M059J (cell line): Measurements from ENCODE around the gene AQP12A. TPM values are rescaled to one million over a fixed set of nuclear protein-coding genes. Genes with fewer than 3 reads are reported as not detected.
"Not testable (repeated sequence)": the region's sequence is repeated elsewhere in the genome, so short reads cannot be mapped to it uniquely, and the experiment has no call there.

Source experiments
- DNase-seq: peaks from one replicate; pipeline ENCODE4 v3.0.0-alpha.2; 2012; ENCODE audit warnings: low read depth
- total RNA-seq: library from RNA; depleted of rRNA; stranded (reverse); fragments of >200 nt; shearing (Covaris generic); gene quantifications from 2 replicates; pipeline ENCODE4 v1.2.3, GENCODE V29; 2014; rRNA removed

The AQP12A gene
- not detected in 2 replicates for total RNA-seq

DNA sequence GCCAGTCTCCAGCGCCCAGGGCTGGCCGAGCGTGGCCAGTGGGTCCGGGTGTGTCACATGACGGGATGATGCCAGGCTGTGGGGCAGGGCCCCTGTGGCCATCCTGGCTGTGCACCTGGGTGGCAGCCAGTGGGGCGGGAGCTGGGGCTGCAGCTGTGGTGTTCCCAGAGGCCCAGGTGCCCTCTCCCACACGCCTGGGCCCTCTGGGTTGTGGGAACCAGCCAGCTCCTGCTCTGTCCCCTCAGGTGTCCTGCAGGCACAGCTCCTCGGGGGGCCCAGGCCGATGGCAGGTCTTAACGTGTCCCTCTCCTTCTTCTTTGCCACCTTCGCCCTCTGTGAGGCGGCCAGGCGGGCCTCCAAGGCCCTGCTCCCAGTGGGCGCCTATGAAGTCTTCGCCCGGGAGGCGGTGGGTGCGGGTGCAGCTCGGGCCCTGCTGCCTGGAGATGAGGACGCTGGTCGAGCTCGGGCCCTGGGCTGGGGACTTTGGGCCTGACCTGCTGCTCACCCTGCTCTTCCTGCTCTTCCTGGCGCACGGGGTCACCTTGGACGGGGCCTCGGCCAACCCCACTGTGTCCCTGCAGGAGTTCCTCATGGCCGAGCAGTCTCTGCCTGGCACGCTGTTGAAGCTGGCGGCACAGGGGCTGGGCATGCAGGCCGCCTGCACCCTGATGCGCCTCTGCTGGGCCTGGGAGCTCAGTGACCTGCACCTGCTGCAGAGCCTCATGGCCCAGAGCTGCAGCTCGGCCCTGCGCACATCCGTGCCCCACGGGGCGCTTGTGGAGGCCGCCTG is at the start of gene AQP12A:
TSS of gene AQP12A (plus strand) at position 236 of the 790 bp plus-strand sequence. CDS start at position 284, 48 bp downstream.
- not testable (repeated sequence) for DNase-seq

- no peak for DNase-seq
Measured at GRCh38 chr2:240642061-240642805, 49.4 kb upstream of the AQP12A start.

- DNase-seq = no peak
Measured at GRCh38 chr2:240642806-240643092, 48.9 kb upstream of the AQP12A start.

DNA sequence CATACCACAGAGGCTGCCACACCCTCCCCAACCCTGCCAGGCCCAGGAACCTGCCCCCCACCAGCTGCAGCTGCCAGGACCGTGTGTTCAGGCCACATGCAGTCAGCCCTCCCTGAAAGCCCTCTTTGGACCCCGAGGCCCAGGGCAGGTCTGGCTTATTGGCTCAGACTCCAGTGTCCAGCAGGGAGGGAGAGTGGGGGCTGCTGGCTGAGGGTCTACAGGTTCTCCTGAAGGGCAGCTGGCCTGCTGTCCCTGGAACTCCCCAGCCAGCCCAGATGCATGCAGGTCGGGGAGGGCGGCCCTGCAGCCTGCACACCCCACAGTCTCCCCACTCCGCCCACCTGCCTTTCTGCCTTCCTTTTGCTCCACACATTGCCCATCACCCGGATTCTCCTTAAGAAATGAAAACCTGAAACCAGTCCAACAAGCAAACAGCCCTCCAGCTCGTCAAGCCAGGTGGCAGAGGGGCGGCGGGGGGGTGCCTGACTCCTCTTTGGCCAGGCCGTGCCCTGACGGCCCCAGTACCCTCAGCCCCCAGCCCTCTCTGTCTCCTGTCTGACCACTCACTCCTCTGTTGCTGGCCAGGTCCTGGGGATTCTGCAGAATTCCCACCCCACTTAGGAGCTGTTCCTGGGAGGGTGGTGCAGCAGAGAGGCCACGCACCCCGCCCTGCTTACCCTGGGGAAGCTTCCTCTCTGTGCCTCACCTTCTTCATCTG is 48.4 kb upstream of the AQP12A start:
- no peak for DNase-seq

- DNase-seq = no peak
Measured at GRCh38 chr2:240643811-240644150, 47.9 kb upstream of the AQP12A start.

GRCh38 chr2:240644171-240644651 is 47.5 kb upstream of the AQP12A start:
- DNase-seq = no peak

DNA sequence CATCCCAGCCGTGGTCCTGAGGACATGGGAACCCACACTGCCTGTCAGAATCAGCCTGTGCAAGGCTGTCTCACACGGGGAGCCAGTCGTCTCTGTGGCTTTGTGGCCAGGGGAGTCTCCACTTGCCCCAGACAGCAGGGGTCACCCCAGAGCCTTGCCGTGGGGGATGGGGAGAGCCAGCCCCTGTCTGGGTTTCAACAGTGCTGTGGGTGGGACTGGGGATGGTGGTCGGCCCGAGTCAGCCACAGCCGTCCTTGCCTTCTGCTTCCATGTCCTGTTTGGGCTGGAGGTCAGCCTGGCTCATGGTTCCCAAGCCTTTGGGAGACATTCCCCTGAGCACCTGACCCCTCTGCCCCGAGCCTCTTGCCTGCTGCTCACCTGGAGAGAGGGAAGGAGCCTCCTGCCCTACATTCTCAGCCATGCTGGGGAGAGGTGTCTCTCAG is 46.8 kb upstream of the AQP12A start:
- DNase-seq = no peak

- DNase-seq = no peak
Measured at GRCh38 chr2:240645346-240645745, 46.3 kb upstream of the AQP12A start.

DNA sequence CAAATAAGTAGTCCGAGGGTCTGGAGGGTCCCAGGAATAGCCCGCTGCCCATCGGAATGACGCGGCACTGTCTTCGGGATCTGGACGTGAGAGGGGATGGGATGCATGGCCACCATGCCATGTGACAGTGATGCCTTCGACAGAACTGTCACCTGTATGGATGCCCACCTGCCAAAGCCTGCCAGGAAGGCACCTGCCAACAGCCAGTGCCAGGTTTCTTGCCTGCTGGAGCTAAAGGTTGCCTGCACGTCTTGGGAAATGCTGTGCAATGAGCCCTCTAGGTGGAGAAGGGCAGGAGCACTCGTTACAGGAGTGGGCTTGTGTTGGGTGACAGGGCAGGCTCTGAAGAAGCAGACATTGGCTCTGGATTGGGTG is 45.9 kb upstream of the AQP12A start:
- no peak for DNase-seq

DNA sequence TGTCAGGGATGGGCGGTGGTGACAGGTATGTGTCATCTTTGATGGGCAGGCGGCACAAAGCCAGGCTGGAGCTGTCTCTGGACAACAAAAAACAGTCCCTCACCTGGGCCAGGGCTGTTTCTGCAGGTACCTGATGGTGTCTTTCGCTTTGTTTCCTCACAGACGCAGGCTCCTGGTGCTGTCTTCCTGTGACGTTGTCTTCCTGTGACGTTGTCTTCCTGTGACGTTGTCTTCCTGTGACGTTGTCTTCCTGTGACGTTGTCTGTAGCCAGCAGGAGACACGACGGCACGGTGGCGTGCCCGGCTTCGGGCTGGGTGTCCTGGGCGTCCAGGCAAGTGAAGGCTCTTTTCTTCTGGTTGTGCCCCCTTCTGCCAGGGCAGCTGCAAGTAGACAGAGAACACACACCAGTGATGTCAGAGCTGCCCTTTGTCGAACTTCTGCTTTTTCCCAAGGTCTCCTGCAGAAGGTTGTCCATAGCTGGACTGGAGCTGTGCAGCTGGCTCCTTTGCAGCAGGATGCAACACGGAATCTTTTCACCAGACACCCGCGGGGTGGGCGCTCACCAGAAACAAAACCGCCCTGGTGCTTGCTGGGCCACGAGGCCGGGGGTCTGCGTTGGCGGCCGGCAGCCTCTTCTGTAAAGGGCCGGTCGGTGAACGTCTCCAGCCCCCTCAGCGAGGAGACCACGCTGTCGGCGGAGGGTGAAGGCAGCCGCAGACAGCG is 45.3 kb upstream of the AQP12A start:
- no peak for DNase-seq

GRCh38 chr2:240646900-240647502 is 44.7 kb upstream of the AQP12A start:
- no peak for DNase-seq

- DNase-seq = no peak
Measured at GRCh38 chr2:240647503-240648154, 44.0 kb upstream of the AQP12A start.

DNA sequence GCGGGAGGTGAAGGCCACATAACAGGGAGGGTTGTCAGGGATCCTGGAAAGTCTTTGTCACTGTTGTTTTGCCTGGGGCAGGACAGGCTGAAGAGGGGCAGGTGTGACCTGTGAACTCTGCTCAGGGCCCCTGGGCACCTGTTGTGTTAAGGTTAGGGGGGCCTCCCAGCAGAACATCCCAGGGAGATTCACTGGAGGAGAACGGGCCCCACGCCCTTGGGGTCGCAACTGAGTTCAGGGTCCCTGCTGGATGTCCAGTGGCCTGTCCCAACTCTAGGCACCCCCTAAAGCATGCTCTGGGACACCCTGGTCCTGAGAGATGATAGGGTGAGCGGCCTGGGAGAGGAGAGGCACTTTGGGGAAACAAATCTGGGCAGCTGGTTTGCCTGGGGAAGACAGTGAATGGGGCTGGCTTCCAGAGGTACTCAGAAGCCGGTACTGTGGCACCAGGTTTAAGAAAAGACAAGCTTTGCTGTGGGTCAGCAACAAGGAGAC is 43.5 kb upstream of the AQP12A start:
- DNase-seq = no peak

- DNase-seq = no peak
Measured at GRCh38 chr2:240648650-240649275, 42.9 kb upstream of the AQP12A start.

GRCh38 chr2:240649331-240649730 is 42.3 kb upstream of the AQP12A start:
- DNase-seq = no peak

GRCh38 chr2:240650254-240650965 is 41.3 kb upstream of the AQP12A start:
- no peak for DNase-seq

GRCh38 chr2:240651185-240651584 is 40.5 kb upstream of the AQP12A start:
- DNase-seq = no peak

GRCh38 chr2:240655931-240656886 is 35.5 kb upstream of the AQP12A start:
- DNase-seq = peak; percentile 44
